Measurements from ENCODE around the gene PRMT3.

PRMT3 gene

GRCh38 chr11:20388096-20389055 is 860 bp downstream of the PRMT3 start:
- TF ChIP-seq CTCF (conservative IDR thresholded peaks at IDR 0.05), result no peak
- peak overlapping the region; percentile 92 for H3K27ac ChIP-seq

GRCh38 chr11:20397281-20397680 is 9.8 kb downstream of the PRMT3 start:
- TF ChIP-seq CTCF (conservative IDR thresholded peaks at IDR 0.05), result peak; percentile 80
- H3K27ac ChIP-seq, result no peak overlapping the region

GRCh38 chr11:20399498-20399897 is 12.0 kb downstream of the PRMT3 start:
- no peak for TF ChIP-seq CTCF (conservative IDR thresholded peaks at IDR 0.05)
- H3K27ac ChIP-seq, result no peak overlapping the region

- TF ChIP-seq CTCF (conservative IDR thresholded peaks at IDR 0.05), result no peak
- no peak overlapping the region for H3K27ac ChIP-seq
Observed at GRCh38 chr11:20403059-20403458, 15.5 kb downstream of the PRMT3 start.

GRCh38 chr11:20406484-20406883 is 19.0 kb downstream of the PRMT3 start:
- no peak overlapping the region for H3K27ac ChIP-seq
- TF ChIP-seq CTCF (conservative IDR thresholded peaks at IDR 0.05), result no peak

- TF ChIP-seq CTCF (conservative IDR thresholded peaks at IDR 0.05), result no peak
Observed at GRCh38 chr11:20407344-20407743, 19.8 kb downstream of the PRMT3 start.

GRCh38 chr11:20415432-20415831 is 27.9 kb downstream of the PRMT3 start:
- H3K27ac ChIP-seq, result no peak overlapping the region
- no peak for TF ChIP-seq CTCF (conservative IDR thresholded peaks at IDR 0.05)

More at GRCh38 chr11:20407344-20407743, 19.8 kb downstream of the PRMT3 start:
- no peak overlapping the region for H3K27ac ChIP-seq

Data from VCaP (cell line).